Breast epithelium (tissue), 3 donors: ENCODE data around the gene CADPS.

ENCODE experiments used
- CTCF ChIP-seq, 3 donors: fragments of 450-650 bp; IDR thresholded peaks; one replicate each; pipeline ENCODE4 v1.5.1; 2016 to 2017; ENCODE audit warnings: antibody characterized with exemption in 3 of 3, mild to moderate bottlenecking in 3 of 3, moderate library complexity in 3 of 3
- POLR2A ChIP-seq: fragments of 450-650 bp; IDR thresholded peaks from one replicate; pipeline ENCODE4 v1.6.1; 2016; ENCODE audit warnings: antibody characterized with exemption, mild to moderate bottlenecking, moderate library complexity
- POLR2AphosphoS5 ChIP-seq, 3 donors: sonication (generic); formaldehyde crosslinking; IDR thresholded peaks; one replicate each; pipeline ENCODE4 v1.6.1; 2017; ENCODE audit warnings: antibody characterized with exemption in 3 of 3

GRCh38 chr3:62885136-62885535 lies 9.9 kb upstream of the CADPS start:
- no peak for TF ChIP-seq CTCF (IDR thresholded peaks at IDR 0.05)
- no peak for TF ChIP-seq POLR2A
- TF ChIP-seq POLR2AphosphoS5 (IDR thresholded peaks at IDR 0.05) = no peak
